Activated T-cell treated with anti-CD3 and anti-CD28 coated beads, Interleukin-2, amount 50 U/mL, for 1 hour (primary cell): Measurements from ENCODE around the gene ACSBG1.
"Not testable (repeated sequence)": the region's sequence is repeated elsewhere in the genome, so short reads cannot be mapped to it uniquely, and the experiment has no call there.

Source experiments
- DNase-seq: peaks from one replicate; pipeline ENCODE4 v3.0.0-alpha.2; 2020

Gene ACSBG1

GRCh38 chr15:78162038-78162437, 72.3 kb downstream of the ACSBG1 start:
- DNase-seq = peak; percentile 59

DNA sequence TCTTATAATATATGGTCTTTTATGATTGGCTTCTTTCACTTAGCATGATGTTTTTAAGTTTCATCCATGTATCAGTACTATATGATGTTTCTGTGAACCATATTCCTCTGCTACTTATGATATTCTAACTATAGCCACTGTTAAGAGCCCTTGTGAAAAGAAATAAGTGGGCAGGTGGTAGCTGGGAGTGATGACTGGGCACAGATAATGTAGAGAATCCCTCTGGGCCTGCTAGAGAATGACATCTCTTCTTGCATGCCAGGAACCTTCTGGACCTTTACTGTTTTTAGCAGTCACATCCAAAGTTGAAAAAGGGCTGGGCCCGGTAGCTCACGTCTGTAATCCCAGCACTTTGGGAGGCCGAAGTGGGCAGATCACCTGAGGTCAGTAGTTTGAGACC, 75.0 kb downstream of the ACSBG1 start:
- DNase-seq = no peak

GRCh38 chr15:78157203-78157602, 77.2 kb downstream of the ACSBG1 start:
- no peak for DNase-seq

DNA sequence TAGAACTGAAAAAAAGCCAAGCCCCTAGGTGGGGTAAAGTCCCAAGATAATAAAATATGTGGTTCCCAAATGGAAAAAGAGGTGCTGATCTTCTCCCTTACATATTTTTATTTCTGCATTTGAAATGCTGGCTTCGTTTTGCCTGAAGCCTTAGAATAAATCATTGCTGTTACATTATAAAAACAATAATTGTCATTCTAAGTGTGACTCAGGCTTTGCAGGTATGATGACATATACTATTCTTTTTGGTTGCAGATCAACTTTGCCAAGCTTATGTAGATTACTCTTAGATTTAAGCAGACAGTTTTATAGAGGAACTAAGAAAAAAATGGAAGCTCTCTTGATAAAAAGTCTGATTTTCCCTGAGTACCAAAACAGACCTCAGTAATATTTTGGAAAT, 77.7 kb downstream of the ACSBG1 start:
- no peak for DNase-seq

DNA sequence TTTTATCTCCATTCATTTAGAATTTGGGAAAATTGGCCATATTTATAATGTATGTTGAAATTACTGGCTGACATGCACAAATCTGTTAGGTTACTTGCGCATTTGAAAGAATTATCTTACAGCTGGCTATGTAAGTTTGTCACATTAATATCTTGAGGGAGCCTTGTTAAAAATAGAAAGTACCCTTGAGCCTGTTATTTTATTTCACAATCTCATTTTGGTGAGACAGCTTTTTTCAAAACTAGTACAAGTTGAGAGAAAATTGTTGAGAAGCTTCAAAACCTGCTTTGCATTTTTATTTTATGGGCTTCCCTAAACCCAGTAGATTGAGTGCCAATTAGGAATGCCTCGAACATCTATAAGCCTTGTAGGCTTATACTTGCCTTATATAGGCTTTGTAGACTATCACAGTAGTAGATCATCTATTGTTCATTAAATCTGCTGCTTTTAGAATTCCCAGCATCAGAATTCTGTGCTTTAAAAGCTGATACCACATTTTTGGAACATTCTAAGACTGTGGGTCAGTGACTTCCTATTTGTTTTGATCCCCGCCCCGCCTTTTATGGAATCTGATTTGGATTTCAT, 78.9 kb downstream of the ACSBG1 start:
- DNase-seq = no peak

GRCh38 chr15:78154955-78155354, 79.4 kb downstream of the ACSBG1 start:
- no peak for DNase-seq

DNA sequence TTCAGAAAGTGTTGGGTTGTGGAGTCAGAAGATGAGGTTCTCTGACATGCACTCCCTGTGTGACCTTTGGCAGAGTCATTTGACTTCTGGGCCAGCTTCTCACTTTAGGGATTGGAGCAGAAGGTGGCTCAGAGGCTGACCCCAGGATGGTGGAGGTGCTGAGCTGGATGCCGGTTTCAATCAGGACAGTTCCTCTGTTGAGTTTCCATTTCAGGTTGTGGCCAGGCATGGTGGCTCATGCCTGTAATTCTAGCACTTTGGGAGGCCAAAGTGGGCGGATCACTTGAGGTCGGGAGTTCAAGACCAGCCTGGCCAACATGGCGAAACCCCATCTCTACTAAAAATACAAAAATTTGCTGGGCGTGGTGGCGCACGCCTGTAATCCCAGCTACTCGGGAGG, 83.3 kb downstream of the ACSBG1 start:
- DNase-seq = not testable (repeated sequence)

DNA sequence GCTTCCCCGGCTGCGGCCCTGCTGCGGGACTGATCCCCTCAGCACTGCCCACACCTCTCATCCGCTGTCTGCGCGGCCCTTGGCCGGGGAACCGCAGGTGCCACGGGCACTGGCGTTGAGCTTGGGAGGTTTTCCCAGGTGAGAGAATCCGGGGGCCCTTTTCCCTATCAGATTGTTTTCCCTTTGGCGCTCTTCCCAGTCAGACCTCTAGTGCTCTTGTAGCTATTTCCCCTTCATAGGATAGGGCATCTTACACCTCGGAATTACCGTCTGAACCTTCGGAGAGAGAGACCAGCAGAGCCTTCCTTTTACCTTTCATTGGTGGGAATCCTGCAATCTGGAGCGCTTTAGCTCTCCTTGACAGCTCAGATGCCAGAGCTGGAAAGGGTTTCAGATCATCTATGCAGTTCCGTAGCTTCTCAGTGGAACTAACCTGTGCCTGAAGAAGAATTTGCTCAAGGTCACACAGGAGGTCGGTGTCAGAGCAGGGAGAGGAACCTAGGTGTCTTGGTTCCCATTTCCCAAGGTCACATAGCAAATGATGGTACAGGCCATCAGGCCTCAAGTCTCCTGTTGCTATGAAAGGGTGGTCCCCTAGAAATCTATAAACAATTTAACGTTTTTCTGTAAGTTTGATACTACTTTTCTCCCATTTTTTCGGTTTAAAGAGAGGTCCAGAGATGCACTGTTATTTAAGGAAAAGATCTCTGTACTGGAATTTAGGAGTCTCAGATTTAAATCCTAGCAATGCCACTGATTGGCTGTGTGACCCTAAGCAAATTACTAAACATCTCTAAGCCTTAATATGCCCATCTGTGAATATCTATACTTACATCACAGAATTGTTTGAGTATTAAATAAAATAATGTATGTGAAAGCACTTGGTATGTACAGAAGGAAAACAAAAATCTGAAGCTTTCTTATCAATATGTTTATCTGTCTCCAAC, 84.3 kb downstream of the ACSBG1 start:
- no peak for DNase-seq

- peak; percentile 99 for DNase-seq
These were observed 85.1 kb downstream of the ACSBG1 start, which contains the start of gene IDH3A for GRCh38 chr15:78149068-78149804. Gene IDH3A, plus strand, starts transcription at chr15:78149362. Its CDS starts 42 bp downstream, at chr15:78149404.

- DNase-seq = no peak
These were observed 85.8 kb downstream of the ACSBG1 start for GRCh38 chr15:78148392-78149067.

- DNase-seq = no peak
These were observed 86.8 kb downstream of the ACSBG1 start for GRCh38 chr15:78147566-78147965.

DNA sequence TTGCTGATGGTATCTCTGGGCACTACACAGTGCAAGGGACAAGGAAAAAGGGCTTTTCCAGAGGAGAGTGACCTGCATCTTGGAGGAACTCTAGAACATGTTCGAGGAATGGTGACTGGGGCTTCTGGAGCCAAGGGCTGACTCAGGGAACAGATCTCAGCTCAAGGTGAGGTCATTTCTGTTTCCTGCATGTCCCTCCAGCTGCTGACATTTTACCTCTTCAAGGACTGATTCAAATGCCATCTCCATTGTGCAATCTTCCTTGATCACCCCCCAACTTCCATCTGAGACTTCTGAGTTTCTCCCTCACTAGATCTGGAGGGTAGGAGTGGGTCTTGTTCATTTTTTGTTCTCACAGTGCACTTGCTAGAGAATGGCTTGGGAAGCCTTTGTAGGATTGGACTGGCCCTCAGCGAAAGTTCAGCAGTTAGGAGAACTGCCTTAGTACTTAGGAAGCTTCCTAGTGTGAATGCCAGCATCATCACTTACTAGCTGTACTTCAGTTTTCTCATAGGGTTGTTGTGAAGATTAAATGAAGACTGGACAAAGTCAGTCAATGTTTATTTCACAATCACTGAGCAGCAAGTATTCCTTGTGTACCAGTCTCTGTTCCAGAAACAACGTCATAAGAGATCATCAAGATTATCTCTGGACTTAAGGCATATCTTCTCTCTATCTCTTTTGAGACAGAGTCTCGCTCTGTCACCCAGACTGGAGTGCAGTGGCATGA, 87.8 kb downstream of the ACSBG1 start:
- no peak for DNase-seq

DNA sequence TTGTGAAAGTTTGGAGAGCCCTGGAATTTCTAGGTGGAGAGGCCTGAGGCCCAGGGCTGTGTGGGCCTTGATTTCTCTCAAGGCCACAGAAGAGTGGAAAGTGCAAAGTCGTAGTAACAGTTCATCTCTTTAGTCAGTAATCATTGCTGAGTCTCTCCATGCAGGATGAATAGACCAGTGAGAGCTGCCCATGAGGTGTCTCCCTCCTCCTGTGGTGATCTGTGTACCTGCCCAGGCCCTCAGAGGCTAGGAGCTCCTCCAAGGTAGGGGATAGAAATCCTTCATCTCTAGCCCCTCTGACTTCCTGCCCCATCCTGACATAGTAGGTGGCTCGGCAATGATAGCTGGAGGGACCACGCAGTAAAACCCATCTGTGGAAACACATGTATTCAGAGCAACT, 92.0 kb downstream of the ACSBG1 start:
- DNase-seq = no peak

- DNase-seq = no peak
These were observed 94.1 kb downstream of the ACSBG1 start for GRCh38 chr15:78140292-78140691.

GRCh38 chr15:78139578-78139977, 94.8 kb downstream of the ACSBG1 start:
- DNase-seq = no peak

GRCh38 chr15:78133801-78134200, 100.6 kb downstream of the ACSBG1 start:
- DNase-seq = no peak

DNA sequence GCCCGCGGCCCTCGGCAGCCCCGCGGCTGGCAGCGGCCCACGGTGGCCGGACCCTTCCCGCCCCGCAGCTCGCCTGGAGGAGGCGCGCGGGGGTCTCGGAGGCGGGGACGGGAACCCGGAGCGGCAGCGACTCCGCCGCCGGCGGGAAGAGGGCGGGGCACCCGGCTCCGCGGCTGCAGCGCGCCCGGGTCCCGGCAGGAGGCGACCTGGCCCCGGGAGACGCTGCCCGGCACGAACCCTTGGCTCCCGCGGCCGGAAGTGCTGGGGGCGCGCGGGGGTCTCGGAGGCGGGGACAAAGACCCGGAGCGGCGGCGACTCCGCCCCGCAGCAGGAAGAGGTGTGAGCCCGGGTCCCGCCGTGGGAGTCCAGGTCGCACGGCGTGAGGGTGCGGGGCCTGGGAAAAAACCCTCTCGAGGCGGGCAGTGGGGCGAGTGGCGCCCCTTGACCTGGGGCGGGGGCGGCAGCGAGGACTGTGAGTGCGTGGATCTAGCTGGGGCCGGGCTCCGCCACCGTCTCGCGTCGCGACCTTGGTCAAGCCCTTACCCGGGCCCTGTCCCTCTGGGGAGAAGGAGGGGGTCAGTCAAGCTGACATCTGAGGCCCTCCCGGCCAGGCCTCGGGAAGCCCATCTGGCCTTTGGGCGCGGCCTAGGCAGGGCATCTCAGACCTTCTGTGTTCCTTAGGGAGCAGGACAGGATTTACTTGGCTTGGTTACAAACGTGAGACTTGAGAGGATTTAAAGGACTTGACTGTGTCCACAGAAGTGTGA, 102.9 kb downstream of the ACSBG1 start, which contains the start of gene CIB2:
Gene CIB2, minus strand, starts transcription at position 151 of the 767 bp plus-strand sequence. CDS start 230 bp downstream, outside the sequence.
- peak; percentile 83 for DNase-seq

DNA sequence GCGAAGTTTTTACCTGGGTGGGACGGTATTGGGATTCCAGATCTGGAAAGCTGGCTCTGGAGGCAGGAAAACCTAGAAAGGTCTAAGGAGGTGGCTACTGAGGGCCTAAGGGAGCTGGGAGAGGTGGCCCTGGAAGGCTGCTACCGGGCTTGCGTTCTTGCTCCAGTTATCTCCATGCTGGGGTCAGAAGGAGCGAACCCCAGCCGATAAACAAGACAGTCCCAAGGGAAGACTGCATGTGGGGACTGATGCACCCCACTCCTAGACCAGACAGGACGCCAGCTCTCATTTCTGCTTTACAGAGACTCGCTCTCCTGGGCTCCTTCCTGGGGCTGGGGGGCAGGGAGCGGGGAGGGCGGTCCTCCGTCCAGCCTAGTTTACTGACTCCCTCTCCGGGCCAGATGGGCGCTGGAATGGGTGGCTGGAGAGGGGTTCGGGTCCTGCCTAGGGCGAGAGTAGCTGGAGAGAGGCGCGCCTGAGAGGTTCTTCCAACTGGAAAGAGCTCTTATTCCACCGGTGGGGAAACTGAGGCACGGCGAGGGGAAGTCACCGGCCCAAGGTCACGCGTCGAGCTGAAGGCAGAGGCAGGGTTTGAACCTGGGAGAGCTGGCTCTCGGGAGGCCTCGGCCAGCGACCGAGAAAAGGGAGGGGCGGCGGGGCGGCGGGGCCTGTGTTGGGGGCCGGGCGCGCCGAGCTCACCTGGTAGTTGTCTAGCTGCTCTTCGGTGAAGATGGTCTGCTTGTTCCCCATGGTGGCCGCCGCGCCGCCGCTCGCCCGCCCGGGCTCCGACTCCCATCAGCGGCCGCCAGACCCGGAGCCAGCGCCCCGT, 103.7 kb downstream of the ACSBG1 start:
- DNase-seq = no peak

DNA sequence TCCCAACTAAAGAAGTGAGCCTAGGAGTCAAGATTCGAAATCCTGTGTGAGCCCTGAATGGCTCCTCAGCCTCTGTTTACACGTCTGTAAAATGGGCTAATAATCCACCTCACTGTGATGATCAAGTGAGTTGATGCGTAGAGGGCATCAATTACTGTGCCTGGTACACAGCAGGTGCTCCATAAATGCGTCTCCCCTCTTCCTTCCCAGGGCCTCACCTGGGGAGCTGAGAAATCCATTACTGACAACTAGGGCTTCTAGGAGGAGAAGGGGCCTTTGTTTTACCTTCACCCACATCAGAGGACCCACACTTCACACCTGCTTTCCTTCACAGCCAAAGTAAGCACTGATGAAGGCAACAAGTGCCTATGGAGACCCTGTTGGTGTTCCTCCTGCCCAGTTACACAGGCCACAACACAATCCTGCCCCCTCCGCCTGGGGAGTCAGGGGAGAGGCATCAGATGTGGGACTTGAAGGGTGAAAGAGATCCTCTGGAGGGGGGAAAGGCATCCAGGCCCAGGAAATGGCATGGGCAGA, 104.5 kb downstream of the ACSBG1 start:
- DNase-seq = no peak
